ENCODE data around the gene MYO19.
A peak's percentile ranks its signal among the peaks of the same experiment; 100 is the strongest.

DNA sequence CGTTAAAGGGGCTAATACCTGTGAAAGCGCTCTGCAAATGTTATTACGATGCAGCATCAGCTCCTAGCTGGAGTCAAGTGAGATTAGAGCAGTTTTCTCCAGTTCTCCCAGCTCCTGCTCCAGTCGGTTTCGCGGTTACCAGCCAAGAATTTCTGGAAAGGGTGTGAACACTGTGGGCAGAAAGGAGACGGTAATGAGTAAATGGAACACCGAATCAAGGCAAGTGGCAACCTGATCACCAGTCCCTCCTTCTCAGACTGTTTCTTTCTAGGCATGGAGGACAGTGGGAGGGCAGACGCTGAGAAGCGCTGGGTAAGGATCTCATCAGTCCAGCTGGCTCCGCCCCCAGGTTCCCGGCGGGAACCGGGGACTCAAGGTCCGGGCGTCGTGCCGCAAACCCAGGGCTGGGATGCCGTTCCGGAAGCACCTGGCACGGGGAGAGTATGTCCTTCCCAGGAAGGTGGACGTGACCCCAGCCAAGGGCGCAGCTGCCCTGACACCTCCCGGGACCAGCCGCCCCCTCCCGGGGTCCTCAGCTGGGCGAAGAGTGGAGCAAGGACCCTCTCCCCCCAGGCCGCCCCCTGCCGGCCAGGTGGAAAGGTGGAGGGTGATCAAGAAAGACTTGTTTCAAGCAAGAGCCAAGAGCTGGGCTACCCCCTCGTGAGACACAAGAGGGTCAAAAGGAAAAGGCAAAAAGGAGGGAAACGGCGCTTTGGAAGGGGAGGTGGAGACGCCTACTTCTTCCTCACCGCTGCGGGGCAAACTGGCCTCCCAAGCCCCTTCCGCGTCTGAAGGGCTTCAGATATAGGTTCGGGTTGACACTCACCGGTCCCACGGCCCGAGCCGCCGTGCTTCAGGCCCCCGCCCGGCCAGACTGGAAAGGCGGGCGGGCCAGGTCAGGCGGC is 481 bp downstream of the MYO19 start:
- TF ChIP-seq, protein P1, sequence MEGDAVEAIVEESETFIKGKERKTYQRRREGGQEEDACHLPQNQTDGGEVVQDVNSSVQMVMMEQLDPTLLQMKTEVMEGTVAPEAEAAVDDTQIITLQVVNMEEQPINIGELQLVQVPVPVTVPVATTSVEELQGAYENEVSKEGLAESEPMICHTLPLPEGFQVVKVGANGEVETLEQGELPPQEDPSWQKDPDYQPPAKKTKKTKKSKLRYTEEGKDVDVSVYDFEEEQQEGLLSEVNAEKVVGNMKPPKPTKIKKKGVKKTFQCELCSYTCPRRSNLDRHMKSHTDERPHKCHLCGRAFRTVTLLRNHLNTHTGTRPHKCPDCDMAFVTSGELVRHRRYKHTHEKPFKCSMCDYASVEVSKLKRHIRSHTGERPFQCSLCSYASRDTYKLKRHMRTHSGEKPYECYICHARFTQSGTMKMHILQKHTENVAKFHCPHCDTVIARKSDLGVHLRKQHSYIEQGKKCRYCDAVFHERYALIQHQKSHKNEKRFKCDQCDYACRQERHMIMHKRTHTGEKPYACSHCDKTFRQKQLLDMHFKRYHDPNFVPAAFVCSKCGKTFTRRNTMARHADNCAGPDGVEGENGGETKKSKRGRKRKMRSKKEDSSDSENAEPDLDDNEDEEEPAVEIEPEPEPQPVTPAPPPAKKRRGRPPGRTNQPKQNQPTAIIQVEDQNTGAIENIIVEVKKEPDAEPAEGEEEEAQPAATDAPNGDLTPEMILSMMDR (IDR thresholded peaks at IDR 0.05; ENCODE audit: low read depth, low read length), result peak; percentile 81
- TF ChIP-seq EZH2phosphoT487 (IDR thresholded peaks at IDR 0.05; ENCODE audit: low read depth), result no peak

Data from OCI-LY3 (cell line).